Left ventricle myocardium inferior (tissue), 1 donor: ENCODE measurements around the gene MED22. TPM values are rescaled to one million over a fixed set of nuclear protein-coding genes. Genes with fewer than 3 reads are reported as not detected.

Source experiments
- DNase-seq: peaks from one replicate; pipeline ENCODE4 v3.0.0-alpha.2; 2020
- H3K27ac ChIP-seq: fragments of 200-600 bp; replicated peaks from 2 replicates; pipeline ENCODE4 v1.8.0; 2021
- H3K27me3 ChIP-seq: fragments of 200-600 bp; 2 replicates; pipeline ENCODE4 v1.8.0; 2021; ENCODE audit warnings: low read depth
- H3K36me3 ChIP-seq: fragments of 200-600 bp; 2 replicates; pipeline ENCODE4 v1.8.0; 2021
- H3K4me1 ChIP-seq: fragments of 200-600 bp; 2 replicates; pipeline ENCODE4 v1.8.0; 2021
- H3K4me3 ChIP-seq: fragments of 200-600 bp; 2 replicates; pipeline ENCODE4 v1.8.0; 2021; ENCODE audit warnings: mild to moderate bottlenecking, moderate library complexity
- H3K9me3 ChIP-seq: fragments of 200-600 bp; replicated peaks from 2 replicates; pipeline ENCODE4 v1.8.0; 2021
- CTCF ChIP-seq: fragments of 200-600 bp; IDR thresholded peaks from 2 replicates; pipeline ENCODE4 v1.8.0; 2021; ENCODE audit warnings: antibody characterized with exemption, mild to moderate bottlenecking, borderline replicate concordance
- intact Hi-C: fragments of 100-400 bp; cut with micrococcal nuclease; formaldehyde crosslinking; loops from one replicate; pipeline ENCODE4 v1.11.0; 2022
- total RNA-seq: library from RNA; stranded (reverse); fragmentation: NEBNext Ultra II Directional; extraction: Animal tissue kit (Norgen Biotek cat#: 25700); gene quantifications from one replicate; pipeline ENCODE4 v1.2.1, GENCODE V29; 2021
- donor health status: DM: no; HTN: yes; CAD: no; lungs with severe emphysema.

MED22 gene
- total RNA-seq, 1 donor from 2014 or later = 18.4 TPM

GRCh38 chr9:133375116-133375723 lies 27.3 kb upstream of the MED22 start:
- Histone ChIP-seq H3K27me3 (no peaks in the 10 kb centered on the region), H3K9me3 (no peaks in the 10 kb centered on the region), H3K4me1 (peaks cover 66% of the 10 kb centered on the region), H3K4me3 (peak overlapping the region; percentile 97), H3K27ac (peak overlapping the region; percentile 97), H3K36me3 (peaks cover 13% of the 10 kb centered on the region)
- intact Hi-C loops = no loop called here
- DNase-seq = no peak
- no peak for TF ChIP-seq CTCF

GRCh38 chr9:133374612-133375115 lies 26.7 kb upstream of the MED22 start:
- H3K27ac ChIP-seq = peak overlapping the region; percentile 97
- H3K4me3 ChIP-seq = peak overlapping the region; percentile 97
- H3K36me3 ChIP-seq = peaks cover 16% of the 10 kb centered on the region
- no peaks in the 10 kb centered on the region for H3K27me3 ChIP-seq
- TF ChIP-seq CTCF = no peak
- H3K9me3 ChIP-seq = no peaks in the 10 kb centered on the region
- intact Hi-C loops = no loop called here
- no peak for DNase-seq
- H3K4me1 ChIP-seq = peaks cover 71% of the 10 kb centered on the region

GRCh38 chr9:133372144-133372543 lies 24.2 kb upstream of the MED22 start:
- Histone ChIP-seq H3K27ac (peak overlapping the region; percentile 27), H3K36me3 (peaks cover 21% of the 10 kb centered on the region), H3K9me3 (no peaks in the 10 kb centered on the region), H3K4me1 (peaks cover 96% of the 10 kb centered on the region), H3K4me3 (no peak overlapping the region), H3K27me3 (no peaks in the 10 kb centered on the region)
- no peak for DNase-seq
- intact Hi-C loops = no loop called here
- TF ChIP-seq CTCF = no peak

- intact Hi-C loops = no loop called here
- Histone ChIP-seq H3K36me3 (peaks cover 30% of the 10 kb centered on the region), H3K4me3 (no peak overlapping the region)
Observed at GRCh38 chr9:133371261-133371711, 23.4 kb upstream of the MED22 start.

GRCh38 chr9:133370685-133371084 lies 22.8 kb upstream of the MED22 start:
- peaks cover 36% of the 10 kb centered on the region for H3K36me3 ChIP-seq
- no peak for DNase-seq
- no peaks in the 10 kb centered on the region for H3K27me3 ChIP-seq
- H3K9me3 ChIP-seq = no peaks in the 10 kb centered on the region
- H3K4me1 ChIP-seq = peaks cover 85% of the 10 kb centered on the region
- intact Hi-C loops = no loop called here
- no peak overlapping the region for H3K4me3 ChIP-seq
- no peak overlapping the region for H3K27ac ChIP-seq
- TF ChIP-seq CTCF = no peak

More at GRCh38 chr9:133371261-133371711, 23.4 kb upstream of the MED22 start:
- no peak for TF ChIP-seq CTCF
- DNase-seq = no peak
- H3K4me1 ChIP-seq = peaks cover 89% of the 10 kb centered on the region
- no peaks in the 10 kb centered on the region for H3K9me3 ChIP-seq
- no peaks in the 10 kb centered on the region for H3K27me3 ChIP-seq
- peak overlapping the region; percentile 27 for H3K27ac ChIP-seq
